RPMI8226 (cell line): Measurements from ENCODE around the gene CYP1B1.

Experiments used
- DNase-seq: peaks from one replicate; pipeline ENCODE4 v3.0.0-alpha.2; 2015

Gene CYP1B1

DNA sequence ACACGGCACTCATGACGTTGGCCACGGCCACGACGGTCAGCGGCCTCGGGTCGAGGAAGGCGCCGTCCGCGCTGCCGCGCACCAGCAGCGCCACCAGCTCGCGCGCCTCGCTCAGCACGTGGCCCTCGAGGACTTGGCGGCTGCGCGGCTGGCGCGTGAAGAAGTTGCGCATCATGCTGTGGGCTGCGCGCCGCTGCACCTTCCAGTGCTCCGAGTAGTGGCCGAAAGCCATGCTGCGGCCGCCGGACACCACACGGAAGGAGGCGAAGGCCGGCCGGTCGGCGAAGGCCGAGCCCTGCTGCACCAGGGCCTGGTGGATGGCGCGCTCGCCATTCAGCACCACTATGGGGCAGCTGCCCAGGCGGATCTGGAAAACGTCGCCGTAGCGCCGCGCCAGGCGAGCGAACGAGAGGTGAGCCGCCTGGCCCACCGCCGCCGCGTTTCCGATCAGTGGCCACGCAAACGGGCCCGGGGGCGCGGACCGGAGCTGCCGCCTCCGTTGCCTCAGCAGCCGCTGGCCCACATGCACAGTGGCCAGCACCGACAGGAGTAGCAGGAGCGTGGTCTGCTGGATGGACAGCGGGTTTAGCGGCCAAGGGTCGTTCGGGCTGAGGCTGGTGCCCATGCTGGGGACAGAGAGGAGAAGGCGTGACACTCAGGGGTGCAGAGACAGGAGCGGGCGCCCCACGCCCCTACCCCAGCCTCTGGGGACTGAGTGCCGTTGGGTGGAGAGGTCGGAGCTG lies 1.0 kb downstream of the CYP1B1 start:
- no peak for DNase-seq

DNA sequence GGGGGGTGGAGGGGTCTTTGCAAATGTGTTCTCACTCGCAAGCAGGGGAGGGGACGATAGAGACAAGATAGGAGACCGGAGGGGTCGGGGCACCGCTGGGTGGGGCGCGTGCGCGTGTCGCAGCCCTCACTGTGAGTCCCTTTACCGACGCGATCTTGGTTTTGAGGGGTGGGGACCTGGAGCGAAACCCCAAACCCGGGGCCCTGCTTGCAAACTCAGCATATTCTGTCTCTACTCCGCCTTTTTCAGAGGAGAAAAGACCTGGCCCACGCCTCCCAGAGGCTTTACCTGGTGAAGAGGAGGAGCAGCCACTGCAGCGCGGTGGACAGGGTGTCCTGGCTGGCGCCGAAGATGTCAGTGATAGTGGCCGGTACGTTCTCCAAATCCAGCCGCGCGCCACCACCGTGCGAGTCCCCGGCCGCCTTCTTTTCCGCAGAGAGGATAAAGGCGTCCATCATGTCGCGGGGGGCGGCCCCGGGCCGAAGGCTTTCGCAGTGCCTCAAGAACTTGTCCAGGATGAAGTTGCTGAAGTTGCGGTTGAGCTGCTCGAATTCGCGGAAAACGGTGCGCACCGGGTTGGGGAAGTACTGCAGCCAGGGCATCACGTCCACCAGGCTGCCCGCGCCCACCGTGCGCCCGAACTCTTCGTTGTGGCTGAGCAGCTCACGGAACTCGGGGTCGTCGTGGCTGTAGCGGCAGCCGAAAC lies 1.7 kb downstream of the CYP1B1 start:
- DNase-seq: no peak

DNA sequence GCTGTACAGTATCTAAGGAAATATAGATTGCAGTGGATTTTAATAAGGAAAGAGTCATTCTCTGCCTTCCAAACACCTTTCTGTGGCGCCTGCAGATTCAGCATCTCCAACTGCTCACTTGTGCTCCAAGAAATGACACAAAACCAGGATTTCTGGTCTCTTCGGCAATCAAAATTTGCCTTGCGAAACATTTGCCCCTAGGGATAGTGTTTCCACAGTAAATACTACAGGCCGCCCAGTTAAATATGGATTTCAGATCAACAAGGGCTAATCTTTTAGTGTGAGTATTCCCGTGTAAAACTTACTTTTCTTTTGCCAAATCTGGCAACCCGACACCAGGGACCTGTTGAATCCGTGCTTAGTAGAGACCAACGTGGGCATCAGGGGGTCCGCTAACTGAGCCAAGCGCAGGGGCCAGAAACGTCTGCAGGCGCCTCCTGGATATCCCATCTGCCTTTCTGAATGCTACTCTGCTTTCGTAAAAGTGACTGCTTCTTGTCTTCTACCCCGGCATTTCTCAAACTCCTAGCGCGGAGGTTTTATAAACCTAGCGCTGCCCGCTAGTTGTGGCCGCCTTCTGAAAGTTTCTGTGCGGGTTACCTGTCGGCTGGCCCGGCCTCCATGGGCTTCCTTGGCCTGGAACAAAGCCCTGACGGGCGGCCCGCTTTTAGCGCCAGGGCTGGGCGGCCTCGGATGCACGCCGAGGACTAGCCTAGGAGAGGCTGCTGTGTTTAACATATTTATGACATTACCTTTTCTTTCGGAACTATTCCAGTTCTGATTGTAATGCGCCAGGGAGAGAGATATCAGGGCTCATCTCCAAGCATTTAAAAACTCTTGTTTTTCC lies 2.5 kb downstream of the CYP1B1 start:
- DNase-seq: no peak

DNA sequence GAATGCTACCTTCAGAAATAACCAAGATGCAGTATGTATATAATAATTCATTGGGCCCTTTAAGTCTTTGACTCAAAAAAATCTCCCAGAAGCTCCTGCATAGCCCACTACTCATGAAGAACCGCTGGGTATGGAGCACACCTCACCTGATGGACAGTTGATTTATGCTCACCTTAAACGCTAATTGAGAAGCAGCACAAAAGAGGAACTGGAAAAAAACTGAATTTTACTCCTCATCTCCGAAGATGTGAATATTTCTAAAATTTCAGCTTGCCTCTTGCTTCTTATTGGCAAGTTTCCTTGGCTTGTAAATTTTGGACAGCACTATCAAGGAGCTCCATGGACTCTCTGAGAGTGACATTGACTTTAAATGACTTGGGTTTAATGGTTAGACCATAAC lies 5.5 kb downstream of the CYP1B1 start:
- DNase-seq: no peak

DNA sequence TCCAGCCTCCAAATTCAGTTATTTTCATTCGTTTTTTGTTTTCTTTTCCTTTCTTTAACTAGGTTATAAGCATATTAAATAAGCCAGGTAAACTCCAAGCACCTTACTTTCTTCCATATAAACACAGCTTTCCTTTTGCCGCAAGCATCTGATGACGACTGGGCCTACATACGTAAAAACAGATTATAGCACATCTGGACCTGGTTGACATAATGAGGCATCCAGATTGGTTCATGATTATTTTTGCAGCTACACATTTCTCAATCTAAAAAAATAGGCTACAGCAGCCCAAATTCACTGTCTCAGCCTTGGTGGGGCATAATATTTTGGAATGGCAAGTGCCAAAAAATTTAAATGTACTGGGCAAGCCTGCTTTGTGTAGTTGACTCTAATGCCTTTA lies 7.7 kb downstream of the CYP1B1 start:
- no peak for DNase-seq

DNA sequence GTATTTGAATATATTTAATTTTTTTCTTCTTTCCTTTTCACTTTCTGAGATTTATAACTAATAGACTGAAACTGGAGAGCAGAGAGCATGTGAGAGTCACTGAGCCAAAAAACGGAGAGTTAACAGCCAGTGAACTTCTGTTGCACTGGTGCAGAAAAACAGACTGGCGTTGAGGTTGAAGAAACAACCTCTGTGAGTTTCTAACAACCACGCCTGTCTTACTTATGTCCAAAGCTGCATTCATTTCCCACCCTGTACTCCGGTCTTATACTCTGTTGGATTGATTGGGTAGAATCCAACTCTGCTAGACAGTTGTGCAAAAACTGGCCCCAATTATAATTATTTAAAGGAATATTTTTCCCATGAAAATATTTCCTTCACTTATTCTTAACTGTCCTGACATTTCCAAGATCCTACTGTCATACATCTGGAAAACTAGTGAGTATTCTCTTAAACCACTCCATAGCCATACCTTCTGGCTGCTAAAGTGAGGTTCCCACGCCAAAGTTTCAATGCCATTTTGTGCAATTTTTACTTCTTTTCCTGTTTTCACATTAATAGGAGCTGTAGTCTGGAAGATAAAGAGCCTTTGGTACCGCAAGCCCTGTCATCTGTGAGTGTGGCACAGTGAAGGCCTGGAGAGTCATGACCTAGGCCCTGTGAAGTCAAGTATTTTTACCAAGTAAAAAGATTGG lies 9.4 kb downstream of the CYP1B1 start:
- DNase-seq: no peak

DNA sequence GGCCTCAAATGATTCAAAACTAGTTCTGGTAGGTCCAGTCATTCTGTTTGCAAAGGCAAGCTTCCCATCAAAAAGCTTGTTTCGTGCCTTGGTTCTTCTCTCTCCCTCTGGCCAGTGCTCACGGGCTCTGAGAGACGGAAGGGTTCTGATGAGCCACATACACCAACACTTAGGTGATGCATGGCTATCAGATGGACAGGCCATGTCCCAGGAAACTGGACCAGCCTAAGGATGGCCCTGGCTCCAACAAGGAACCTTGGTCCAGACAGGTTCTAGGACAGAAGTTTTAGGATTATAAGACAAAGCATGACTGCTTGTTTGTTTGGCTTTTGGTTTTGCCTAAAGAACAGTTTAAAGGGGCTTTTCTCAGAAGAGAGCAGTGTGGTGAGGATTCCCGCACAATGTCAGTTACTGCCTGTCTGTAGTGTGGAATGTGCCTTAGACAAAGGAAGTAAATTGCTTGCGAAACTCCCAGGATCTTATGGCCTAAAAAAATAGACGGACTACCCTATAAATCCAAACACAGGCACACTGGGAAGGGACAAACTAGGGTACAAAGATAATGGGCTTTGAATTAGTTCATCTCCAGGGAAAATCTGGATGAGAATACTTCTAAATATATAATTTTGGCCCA lies 10.3 kb downstream of the CYP1B1 start:
- DNase-seq: no peak

DNA sequence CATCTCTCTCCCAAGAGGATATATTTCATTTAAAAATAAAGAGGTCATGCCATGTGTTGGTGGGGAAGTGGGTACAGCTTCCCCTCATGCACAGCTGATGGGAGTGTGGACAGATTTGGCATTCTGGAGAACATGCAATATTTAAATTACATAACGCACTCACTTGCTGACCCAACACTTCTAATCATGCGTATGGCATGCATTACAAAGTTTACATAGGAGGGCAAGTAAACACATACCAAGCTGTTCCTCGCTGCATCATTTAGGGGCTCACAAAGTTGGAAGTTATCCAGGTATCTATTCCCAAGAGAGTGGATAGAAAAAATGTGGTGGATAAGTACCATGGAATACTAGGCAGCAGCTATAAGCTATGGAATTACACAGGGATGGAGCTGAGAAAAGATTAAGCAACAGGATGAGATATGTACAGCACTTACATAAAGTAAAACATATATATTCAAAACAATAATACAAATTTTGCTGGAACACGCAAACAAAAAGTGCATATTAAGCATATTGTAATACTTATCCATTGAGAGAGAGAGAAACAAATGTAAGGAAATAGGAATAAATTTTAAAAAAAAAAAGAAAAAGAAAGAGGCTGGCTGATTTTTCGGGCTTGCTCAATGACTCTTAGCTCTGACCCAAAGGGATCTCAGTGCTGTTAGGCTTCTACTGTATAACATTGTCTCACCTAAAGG lies 11.0 kb downstream of the CYP1B1 start:
- DNase-seq: no peak

DNA sequence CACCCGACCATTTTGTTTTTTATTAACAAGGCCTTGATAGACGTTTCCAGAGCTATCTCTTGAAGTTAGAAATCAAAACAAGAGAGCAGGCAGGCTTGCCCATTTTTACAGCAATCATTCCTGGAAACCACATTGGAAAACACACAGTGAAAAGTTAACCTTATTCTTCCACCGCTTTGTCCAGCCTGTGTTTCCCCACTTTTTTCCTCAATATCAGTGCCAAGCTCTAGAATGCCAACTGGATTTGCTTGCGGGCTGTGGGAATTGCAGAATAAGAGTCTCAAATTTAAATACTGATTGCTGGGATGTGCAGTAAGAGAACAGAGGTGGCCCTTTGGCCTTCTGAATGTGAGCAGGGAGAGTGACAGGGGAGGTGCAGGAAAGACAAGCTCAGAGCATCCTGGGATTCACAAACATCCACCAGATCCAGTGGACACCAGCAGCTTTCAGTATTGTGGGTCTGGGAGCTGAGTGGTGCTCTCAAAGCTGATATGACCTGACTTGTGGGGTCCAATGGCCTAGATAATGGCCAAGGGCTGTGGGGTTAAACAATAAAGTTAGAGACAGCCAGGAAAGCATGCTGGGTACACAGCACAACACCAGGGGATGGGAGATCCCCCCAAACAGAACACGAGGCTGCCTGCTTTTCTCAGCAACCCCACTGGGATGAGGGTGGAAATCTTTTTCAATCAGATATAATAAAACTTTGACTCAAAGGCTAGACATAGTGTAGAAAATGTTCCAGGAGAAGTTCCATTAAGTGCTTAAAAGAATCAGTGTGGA lies 15.5 kb downstream of the CYP1B1 start:
- DNase-seq: no peak

DNA sequence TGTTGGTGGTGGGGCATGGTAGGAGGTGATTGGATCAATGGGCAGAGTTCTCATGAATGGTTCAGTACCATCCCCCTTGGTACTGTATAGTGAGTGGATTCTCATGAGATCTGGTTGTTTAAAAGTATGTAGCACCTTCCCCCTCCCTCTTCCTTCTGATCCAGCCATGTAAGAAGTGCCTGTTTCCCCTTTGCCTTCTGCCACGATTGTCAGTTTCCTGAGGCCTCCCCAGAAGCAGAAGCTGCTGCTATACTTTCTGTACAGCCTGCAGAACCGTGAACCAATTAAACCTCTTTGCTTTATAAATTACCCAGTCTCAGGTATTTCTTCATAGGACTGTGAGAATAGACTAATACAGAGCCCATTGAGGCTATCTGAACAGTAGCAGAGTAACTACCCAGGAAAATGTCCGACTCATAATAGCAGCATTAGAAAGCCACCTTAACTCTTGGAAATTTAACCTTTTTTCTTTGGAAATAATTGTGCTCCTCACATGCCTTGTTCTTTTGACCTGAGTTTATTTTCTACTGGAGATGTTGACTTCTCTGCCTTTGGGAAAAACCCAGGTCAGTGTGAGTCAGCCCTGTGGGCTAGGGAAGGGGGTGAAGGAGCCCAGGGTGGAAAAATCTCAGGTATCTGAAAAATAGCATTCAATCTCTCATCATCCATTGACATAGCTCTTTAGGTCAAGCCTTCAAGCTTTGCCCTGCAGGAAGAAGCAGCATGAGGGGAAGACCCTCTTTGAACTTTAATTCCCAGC lies 18.1 kb downstream of the CYP1B1 start:
- no peak for DNase-seq

DNA sequence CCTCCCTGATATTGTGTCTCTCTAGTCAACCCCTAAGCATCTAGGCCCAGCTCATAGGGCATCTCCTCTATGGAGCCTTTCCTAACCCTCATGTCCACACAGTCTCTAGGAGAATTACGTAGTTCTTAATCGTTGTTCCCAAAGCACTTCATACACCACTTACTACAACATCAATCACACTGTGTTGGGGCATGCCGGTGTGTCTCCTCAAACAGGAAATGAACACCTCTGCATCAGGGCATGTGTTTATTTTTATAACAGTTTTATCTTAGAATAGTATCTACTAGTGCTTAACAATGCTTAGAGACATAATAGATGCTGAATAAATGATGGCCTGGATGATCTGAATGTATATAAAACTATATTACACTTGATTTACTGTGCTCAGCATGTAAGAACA lies 19.7 kb downstream of the CYP1B1 start:
- DNase-seq: no peak

DNA sequence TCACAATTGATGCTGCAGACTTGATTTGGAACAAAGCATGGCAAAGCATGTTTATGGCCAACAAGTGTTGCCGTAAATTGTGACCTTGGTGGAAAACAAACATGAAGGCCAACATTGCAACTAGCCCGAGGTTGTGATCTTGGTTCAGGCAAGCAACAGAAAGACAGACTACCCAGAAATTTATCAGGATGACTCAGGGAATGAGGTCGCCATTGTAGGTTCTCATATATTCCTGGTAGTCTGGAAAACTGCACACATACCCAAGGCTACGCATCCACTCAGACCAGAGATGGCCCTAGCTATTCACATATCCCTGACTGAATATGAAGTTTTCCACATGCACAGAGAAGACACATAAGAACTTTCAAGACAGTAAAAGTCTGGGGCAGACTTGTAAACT lies 30.1 kb downstream of the CYP1B1 start:
- no peak for DNase-seq

DNA sequence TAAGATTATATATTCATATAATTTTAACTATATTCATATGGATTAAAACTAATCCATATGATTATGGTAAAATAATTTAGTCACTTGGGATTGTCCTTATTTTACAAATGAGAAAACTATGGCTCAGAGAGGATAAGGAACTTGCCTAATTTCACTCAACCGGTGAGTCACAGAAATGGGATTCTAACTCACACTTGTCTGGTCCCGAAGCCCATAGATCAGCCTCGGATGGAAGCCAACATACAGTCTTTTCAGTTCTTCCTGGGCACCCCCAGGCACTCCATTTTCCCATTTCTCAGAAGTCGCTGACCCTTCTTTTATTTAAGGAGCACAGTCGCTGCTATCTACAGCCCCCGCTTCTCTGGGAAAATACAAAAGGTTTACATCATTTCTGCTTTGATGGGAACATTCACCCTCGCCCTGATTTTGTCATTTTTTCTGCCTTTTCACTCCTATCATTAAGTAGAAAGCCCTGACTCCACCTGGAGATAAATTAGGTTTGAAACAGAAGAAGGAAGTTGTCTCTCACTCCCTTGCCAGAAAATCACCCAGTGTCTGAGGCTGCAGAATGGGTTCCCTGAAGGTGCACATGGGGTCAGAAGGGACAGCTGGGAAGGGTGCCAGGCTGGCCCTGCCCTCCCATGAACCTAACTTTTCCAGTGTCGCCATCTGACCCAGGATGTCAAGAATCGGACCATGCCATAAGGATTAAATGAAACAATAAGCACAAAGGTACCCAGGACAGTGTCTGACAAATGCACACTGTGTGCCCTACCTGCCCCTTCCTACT lies 36.6 kb downstream of the CYP1B1 start:
- no peak for DNase-seq

DNA sequence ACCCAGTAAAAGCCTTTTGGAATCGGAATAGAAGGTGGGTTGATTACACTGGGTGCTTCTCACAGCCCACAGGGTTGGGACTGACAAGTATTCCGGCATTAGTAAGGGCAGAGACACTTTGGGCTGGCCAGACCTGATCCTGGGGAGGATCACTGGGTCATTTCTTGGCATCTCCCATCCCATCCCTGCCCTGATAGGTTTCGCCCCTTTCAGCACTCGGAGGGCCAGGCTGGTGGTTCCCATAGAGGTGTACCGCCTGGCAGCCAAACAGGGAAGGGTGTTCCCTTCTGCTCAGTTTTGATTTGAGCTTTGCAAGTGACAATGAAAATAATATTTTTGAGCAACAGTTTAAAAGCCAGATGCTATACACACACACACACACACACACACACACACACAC lies 37.3 kb downstream of the CYP1B1 start:
- DNase-seq: no peak

DNA sequence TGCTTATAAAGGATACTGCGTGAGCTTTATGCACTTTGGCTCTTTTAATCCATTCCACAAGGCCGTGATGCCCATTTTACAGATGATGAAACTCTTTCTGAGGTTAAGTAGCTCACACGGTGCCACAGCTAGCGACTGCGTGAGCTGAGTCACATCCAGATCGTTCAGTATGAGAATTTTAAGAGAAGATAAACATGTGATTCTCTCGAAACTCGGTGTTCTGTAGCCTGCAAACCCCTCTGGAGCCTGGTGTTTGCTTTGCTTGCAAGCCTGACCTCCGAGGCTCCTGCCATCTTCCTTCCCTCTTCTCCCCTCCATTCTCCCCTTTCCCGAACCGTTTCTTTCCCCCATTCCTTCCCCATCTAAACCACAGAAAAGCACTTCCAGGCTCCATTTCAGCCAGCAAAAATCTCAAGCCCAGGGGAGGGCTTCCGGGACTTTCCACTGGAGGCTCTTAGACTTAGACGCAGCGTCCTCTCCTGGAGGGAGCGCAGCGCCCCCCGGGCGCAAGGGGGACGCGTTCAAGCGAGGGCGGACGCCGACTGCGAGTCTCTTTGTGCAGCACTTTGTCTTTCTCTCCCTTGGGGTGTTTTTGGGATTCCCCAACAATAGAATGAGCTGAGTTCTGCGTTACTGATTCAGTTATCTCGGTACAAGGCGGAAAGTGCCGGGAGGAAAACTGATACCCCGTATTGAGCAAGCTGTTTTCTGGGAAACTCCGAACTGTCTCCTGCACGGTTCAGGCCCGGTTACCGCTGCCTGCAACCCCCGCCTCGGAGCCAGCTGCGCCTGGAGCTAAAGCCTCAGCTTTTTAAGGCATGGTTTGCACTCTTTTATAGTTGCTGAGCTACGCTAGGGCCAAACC lies 38.0 kb downstream of the CYP1B1 start:
- no peak for DNase-seq

DNA sequence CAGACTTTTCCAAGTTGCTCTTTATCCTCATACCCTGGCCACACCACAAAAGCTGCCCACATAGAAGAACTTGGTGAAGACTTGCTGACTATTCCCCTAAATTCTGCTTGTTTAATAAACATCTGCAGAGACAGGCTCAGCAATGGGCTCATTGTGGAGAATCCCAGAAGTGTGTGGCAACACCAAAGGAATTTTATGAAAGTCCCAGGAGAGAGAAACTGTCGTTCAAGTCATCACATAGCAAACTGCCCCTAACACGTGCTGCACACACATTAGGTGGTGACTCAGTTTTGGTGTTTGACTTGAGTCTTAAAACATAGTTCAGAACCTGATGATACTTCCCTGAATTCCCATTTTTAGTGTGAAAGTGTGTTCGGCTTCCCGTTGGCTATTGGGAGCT lies 38.6 kb downstream of the CYP1B1 start:
- DNase-seq: no peak

DNA sequence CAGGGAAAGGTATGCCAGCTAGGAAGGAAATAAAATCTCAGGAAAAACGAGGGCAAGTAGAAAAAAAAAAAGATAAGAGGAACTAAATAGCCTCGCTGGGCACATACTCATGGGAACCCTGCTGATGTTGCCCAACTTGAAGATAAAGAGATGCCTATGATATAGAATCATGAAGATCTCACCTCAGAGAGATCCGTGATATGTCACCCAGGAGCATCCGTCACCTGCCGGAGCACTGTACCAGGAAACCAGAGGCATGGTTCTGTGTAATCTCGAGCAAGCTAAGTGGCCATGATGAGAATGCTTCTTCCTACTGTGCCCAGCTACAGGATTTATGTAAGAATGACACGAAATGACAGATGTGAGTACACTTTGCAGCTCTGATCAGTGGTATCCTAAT lies 40.0 kb downstream of the CYP1B1 start:
- no peak for DNase-seq

DNA sequence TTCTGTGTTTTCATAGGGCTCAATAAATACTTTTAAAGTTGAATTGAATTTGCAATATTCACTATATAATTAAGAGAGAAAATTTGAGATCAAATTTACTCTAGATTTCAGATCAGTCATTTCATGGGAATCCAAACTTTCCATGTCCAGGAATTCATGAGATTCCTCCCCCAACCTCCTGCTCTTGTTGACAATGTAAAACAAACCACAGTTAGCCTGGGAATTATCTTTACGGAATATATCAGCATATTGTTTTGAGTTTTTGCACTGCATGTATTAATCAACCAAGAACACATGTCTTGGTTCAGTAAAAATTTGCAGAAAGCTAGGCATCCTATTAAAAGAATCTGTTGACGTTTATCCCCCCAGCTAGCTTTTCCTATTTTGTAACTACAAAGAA lies 42.3 kb downstream of the CYP1B1 start:
- no peak for DNase-seq

DNA sequence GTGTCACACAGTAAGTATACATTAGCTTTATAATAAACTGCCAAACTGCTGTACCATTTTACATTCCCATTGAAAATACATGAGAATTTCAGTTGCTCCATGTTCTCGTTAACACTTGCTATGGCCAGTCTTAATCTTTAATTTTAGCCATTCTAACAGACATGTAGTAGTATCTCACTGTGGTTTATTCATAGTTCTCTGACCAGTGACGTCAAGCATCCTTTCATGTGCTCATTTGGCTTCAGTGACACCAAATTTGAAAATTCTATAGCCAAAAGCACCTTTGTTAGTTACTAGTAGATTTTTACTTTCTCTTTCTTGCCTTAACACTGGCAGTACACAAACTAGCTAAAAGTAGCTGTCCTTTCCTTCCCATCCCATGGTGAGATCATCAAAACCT lies 43.0 kb downstream of the CYP1B1 start:
- DNase-seq: no peak
